ENCODE measurements around the gene BEST3.

The BEST3 gene

GRCh38 chr12:69660164-69660863, 38.8 kb downstream of the BEST3 start:
- H3K9me3 ChIP-seq (replicated peaks; ENCODE audit: low read length): no peaks in the 10 kb centered on the region
- no peak overlapping the region for H3K4me3 ChIP-seq (ENCODE audit: low read length)
- H3K4me1 ChIP-seq (ENCODE audit: control insufficient read depth, insufficient read depth, low read length): peaks cover 25% of the 10 kb centered on the region
- no peak overlapping the region for H3K4me2 ChIP-seq (ENCODE audit: low read length)
- no peaks in the 10 kb centered on the region for H3K36me3 ChIP-seq (ENCODE audit: insufficient read depth, low read length)
- H3K9ac ChIP-seq (ENCODE audit: low read depth, low read length): no peak overlapping the region
- H3K27me3 ChIP-seq (ENCODE audit: control insufficient read depth, insufficient read depth, low read length): no peaks in the 10 kb centered on the region

GRCh38 chr12:69658203-69658602, 40.9 kb downstream of the BEST3 start:
- Histone ChIP-seq H3K4me1 (ENCODE audit: control insufficient read depth, insufficient read depth, low read length) (peaks cover 29% of the 10 kb centered on the region), H3K36me3 (ENCODE audit: insufficient read depth, low read length) (no peaks in the 10 kb centered on the region), H3K9ac (ENCODE audit: low read depth, low read length) (no peak overlapping the region), H3K4me3 (ENCODE audit: low read length) (no peak overlapping the region), H3K9me3 (replicated peaks; ENCODE audit: low read length) (no peaks in the 10 kb centered on the region), H3K27me3 (ENCODE audit: control insufficient read depth, insufficient read depth, low read length) (no peaks in the 10 kb centered on the region), H3K4me2 (ENCODE audit: low read length) (no peak overlapping the region)

- Histone ChIP-seq H3K4me2 (ENCODE audit: low read length) (peak overlapping the region; percentile 32), H3K36me3 (ENCODE audit: insufficient read depth, low read length) (no peaks in the 10 kb centered on the region), H3K9ac (ENCODE audit: low read depth, low read length) (peak overlapping the region; percentile 7), H3K27me3 (ENCODE audit: control insufficient read depth, insufficient read depth, low read length) (no peaks in the 10 kb centered on the region), H3K9me3 (replicated peaks; ENCODE audit: low read length) (no peaks in the 10 kb centered on the region), H3K4me1 (ENCODE audit: control insufficient read depth, insufficient read depth, low read length) (peaks cover 29% of the 10 kb centered on the region), H3K4me3 (ENCODE audit: low read length) (peak overlapping the region; percentile 3)
These were observed 41.5 kb downstream of the BEST3 start for GRCh38 chr12:69657376-69658137.

GRCh38 chr12:69655616-69656340, 43.3 kb downstream of the BEST3 start:
- H3K36me3 ChIP-seq (ENCODE audit: insufficient read depth, low read length): no peaks in the 10 kb centered on the region
- no peaks in the 10 kb centered on the region for H3K27me3 ChIP-seq (ENCODE audit: control insufficient read depth, insufficient read depth, low read length)
- peak overlapping the region; percentile 56 for H3K4me2 ChIP-seq (ENCODE audit: low read length)
- H3K9me3 ChIP-seq (replicated peaks; ENCODE audit: low read length): no peaks in the 10 kb centered on the region
- peak overlapping the region; percentile 69 for H3K9ac ChIP-seq (ENCODE audit: low read depth, low read length)
- H3K4me1 ChIP-seq (ENCODE audit: control insufficient read depth, insufficient read depth, low read length): peaks cover 29% of the 10 kb centered on the region
- H3K4me3 ChIP-seq (ENCODE audit: low read length): no peak overlapping the region

GRCh38 chr12:69653703-69654102, 45.4 kb downstream of the BEST3 start:
- Histone ChIP-seq H3K27me3 (ENCODE audit: control insufficient read depth, insufficient read depth, low read length) (no peaks in the 10 kb centered on the region), H3K9ac (ENCODE audit: low read depth, low read length) (no peak overlapping the region), H3K9me3 (replicated peaks; ENCODE audit: low read length) (no peaks in the 10 kb centered on the region), H3K36me3 (ENCODE audit: insufficient read depth, low read length) (no peaks in the 10 kb centered on the region), H3K4me1 (ENCODE audit: control insufficient read depth, insufficient read depth, low read length) (peaks cover 29% of the 10 kb centered on the region), H3K4me3 (ENCODE audit: low read length) (no peak overlapping the region), H3K4me2 (ENCODE audit: low read length) (no peak overlapping the region)

- Histone ChIP-seq H3K27me3 (ENCODE audit: control insufficient read depth, insufficient read depth, low read length) (no peaks in the 10 kb centered on the region), H3K4me3 (ENCODE audit: low read length) (no peak overlapping the region), H3K9me3 (replicated peaks; ENCODE audit: low read length) (no peaks in the 10 kb centered on the region), H3K36me3 (ENCODE audit: insufficient read depth, low read length) (no peaks in the 10 kb centered on the region), H3K9ac (ENCODE audit: low read depth, low read length) (no peak overlapping the region), H3K4me2 (ENCODE audit: low read length) (no peak overlapping the region), H3K4me1 (ENCODE audit: control insufficient read depth, insufficient read depth, low read length) (peaks cover 26% of the 10 kb centered on the region)
These were observed 47.2 kb downstream of the BEST3 start for GRCh38 chr12:69651922-69652321.

GRCh38 chr12:69649529-69649928, 49.6 kb downstream of the BEST3 start:
- H3K36me3 ChIP-seq (ENCODE audit: insufficient read depth, low read length): no peaks in the 10 kb centered on the region
- no peak overlapping the region for H3K4me2 ChIP-seq (ENCODE audit: low read length)
- H3K4me3 ChIP-seq (ENCODE audit: low read length): no peak overlapping the region
- peaks cover 10% of the 10 kb centered on the region for H3K4me1 ChIP-seq (ENCODE audit: control insufficient read depth, insufficient read depth, low read length)
- H3K9me3 ChIP-seq (replicated peaks; ENCODE audit: low read length): no peaks in the 10 kb centered on the region
- no peaks in the 10 kb centered on the region for H3K27me3 ChIP-seq (ENCODE audit: control insufficient read depth, insufficient read depth, low read length)
- no peak overlapping the region for H3K9ac ChIP-seq (ENCODE audit: low read depth, low read length)

GRCh38 chr12:69648476-69648875, 50.6 kb downstream of the BEST3 start:
- Histone ChIP-seq H3K4me2 (ENCODE audit: low read length) (no peak overlapping the region), H3K9me3 (replicated peaks; ENCODE audit: low read length) (no peaks in the 10 kb centered on the region), H3K4me1 (ENCODE audit: control insufficient read depth, insufficient read depth, low read length) (peaks cover 10% of the 10 kb centered on the region), H3K9ac (ENCODE audit: low read depth, low read length) (no peak overlapping the region), H3K36me3 (ENCODE audit: insufficient read depth, low read length) (no peaks in the 10 kb centered on the region), H3K27me3 (ENCODE audit: control insufficient read depth, insufficient read depth, low read length) (no peaks in the 10 kb centered on the region), H3K4me3 (ENCODE audit: low read length) (no peak overlapping the region)

- H3K9ac ChIP-seq (ENCODE audit: low read depth, low read length): no peak overlapping the region
- no peak overlapping the region for H3K4me2 ChIP-seq (ENCODE audit: low read length)
- no peaks in the 10 kb centered on the region for H3K9me3 ChIP-seq (replicated peaks; ENCODE audit: low read length)
- H3K4me3 ChIP-seq (ENCODE audit: low read length): no peak overlapping the region
- no peaks in the 10 kb centered on the region for H3K27me3 ChIP-seq (ENCODE audit: control insufficient read depth, insufficient read depth, low read length)
- no peaks in the 10 kb centered on the region for H3K36me3 ChIP-seq (ENCODE audit: insufficient read depth, low read length)
- H3K4me1 ChIP-seq (ENCODE audit: control insufficient read depth, insufficient read depth, low read length): peaks cover 10% of the 10 kb centered on the region
These were observed 51.9 kb downstream of the BEST3 start for GRCh38 chr12:69647178-69647577.

- no peaks in the 10 kb centered on the region for H3K27me3 ChIP-seq (ENCODE audit: control insufficient read depth, insufficient read depth, low read length)
- no peaks in the 10 kb centered on the region for H3K9me3 ChIP-seq (replicated peaks; ENCODE audit: low read length)
- peaks cover 10% of the 10 kb centered on the region for H3K4me1 ChIP-seq (ENCODE audit: control insufficient read depth, insufficient read depth, low read length)
- no peak overlapping the region for H3K4me2 ChIP-seq (ENCODE audit: low read length)
- no peak overlapping the region for H3K9ac ChIP-seq (ENCODE audit: low read depth, low read length)
- H3K4me3 ChIP-seq (ENCODE audit: low read length): no peak overlapping the region
- no peaks in the 10 kb centered on the region for H3K36me3 ChIP-seq (ENCODE audit: insufficient read depth, low read length)
These were observed 54.1 kb downstream of the BEST3 start for GRCh38 chr12:69645031-69645430.

GRCh38 chr12:69644511-69644910, 54.6 kb downstream of the BEST3 start:
- Histone ChIP-seq H3K4me2 (ENCODE audit: low read length) (no peak overlapping the region), H3K4me1 (ENCODE audit: control insufficient read depth, insufficient read depth, low read length) (peaks cover 10% of the 10 kb centered on the region), H3K4me3 (ENCODE audit: low read length) (no peak overlapping the region), H3K9me3 (replicated peaks; ENCODE audit: low read length) (no peaks in the 10 kb centered on the region), H3K36me3 (ENCODE audit: insufficient read depth, low read length) (no peaks in the 10 kb centered on the region), H3K27me3 (ENCODE audit: control insufficient read depth, insufficient read depth, low read length) (no peaks in the 10 kb centered on the region), H3K9ac (ENCODE audit: low read depth, low read length) (no peak overlapping the region)

All from skeletal muscle satellite cell (primary cell).